Calu3 (cell line): ENCODE results near the gene CDH13. TPM values are rescaled to one million over a fixed set of nuclear protein-coding genes. Genes with fewer than 3 reads are reported as not detected.

Experiments
- BruUV-seq: library from RNA; stranded (reverse); fragments of 400-500 nt; replicated peaks from 2 replicates; lab custom pipeline; 2021; lab: Mats Ljungman, UMichigan
- CTCF ChIA-PET: fragments of 300-600 bp; sonication (Branson Sonifier 250); formaldehyde crosslinking; loops from one replicate; lab custom pipeline; 2022; ENCODE audit warnings: antibody characterized with exemption; lab: Charles Lee
- DNase-seq: peaks from one replicate; pipeline ENCODE4 v3.0.0; 2022
- H3K27ac Mint-ChIP-seq: one replicate; pipeline ENCODE4 v1.8.0; 2022; ENCODE audit warnings: mixed read lengths; ENCODE audit not compliant: unreplicated experiment
- H3K27me3 Mint-ChIP-seq: one replicate; pipeline ENCODE4 v1.8.0; 2022; ENCODE audit warnings: mixed read lengths; ENCODE audit not compliant: unreplicated experiment
- H3K36me3 Mint-ChIP-seq: one replicate; pipeline ENCODE4 v1.8.0; 2022; ENCODE audit warnings: mild to moderate bottlenecking, moderate library complexity, mixed read lengths; ENCODE audit not compliant: insufficient read depth, unreplicated experiment
- H3K4me1 Mint-ChIP-seq: one replicate; pipeline ENCODE4 v1.8.0; 2022; ENCODE audit warnings: mild to moderate bottlenecking, low read depth, mixed read lengths; ENCODE audit not compliant: unreplicated experiment
- H3K4me3 Mint-ChIP-seq: one replicate; pipeline ENCODE4 v1.8.0; 2022; ENCODE audit warnings: mild to moderate bottlenecking, low read depth, moderate library complexity, mixed read lengths; ENCODE audit not compliant: unreplicated experiment
- H3K9me3 Mint-ChIP-seq: one replicate; pipeline ENCODE4 v1.8.0; 2022; ENCODE audit warnings: low read depth, mixed read lengths; ENCODE audit not compliant: unreplicated experiment
- intact Hi-C: fragments of 100-400 bp; cut with micrococcal nuclease; formaldehyde crosslinking; loops from one replicate; pipeline ENCODE4 v1.10.0; 2022; ENCODE audit not compliant: unreplicated experiment
- total RNA-seq: library from RNA; stranded (reverse); gene quantifications from 2 replicates; pipeline ENCODE4 v1.2.3, GENCODE V29; 2022
- TF ChIP-seq, protein P1 (sequence below): fragments of 200-600 bp; IDR thresholded peaks from one replicate; pipeline ENCODE4 v1.8.0; 2022; ENCODE audit warnings: antibody characterized with exemption; ENCODE audit not compliant: unreplicated experiment

The CDH13 gene
- total RNA-seq, 1 experiment from 2014 or later = not detected

DNA sequence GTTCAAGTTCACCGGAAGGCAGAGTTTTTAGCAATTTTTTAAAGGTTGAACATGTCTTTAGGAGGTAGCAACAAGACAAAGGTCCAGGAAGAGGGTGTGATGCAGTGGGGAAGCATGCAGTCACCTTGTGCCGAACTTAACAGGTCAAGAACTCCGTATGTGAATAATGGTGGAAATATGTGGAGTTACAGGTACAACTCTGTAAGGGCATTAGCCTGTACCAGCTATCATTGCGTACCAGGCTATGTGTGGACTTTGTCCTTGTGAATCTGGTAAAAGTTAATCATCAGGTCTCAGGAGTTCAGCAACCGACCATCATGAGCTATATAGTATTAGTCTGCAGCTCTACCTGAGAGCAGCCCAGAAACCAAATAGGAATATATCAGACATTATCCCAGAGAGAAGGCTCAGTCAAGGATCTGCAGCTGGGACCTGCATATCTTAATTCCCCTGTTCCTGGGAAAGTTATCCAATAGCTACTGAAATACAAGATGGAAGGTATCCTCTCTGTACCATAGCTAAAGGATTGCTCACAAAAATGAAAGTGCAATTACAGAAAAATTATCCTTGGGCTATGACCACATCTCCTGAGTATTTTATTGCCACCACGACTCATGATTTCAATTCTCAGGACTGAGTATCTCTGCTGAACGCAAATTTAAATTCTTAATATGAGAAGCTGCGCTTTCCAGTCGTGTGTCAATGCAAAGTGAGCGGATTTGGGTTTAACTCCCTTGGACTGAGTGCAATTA, 469.3 kb downstream of the CDH13 start:
- TF ChIP-seq, protein P1, sequence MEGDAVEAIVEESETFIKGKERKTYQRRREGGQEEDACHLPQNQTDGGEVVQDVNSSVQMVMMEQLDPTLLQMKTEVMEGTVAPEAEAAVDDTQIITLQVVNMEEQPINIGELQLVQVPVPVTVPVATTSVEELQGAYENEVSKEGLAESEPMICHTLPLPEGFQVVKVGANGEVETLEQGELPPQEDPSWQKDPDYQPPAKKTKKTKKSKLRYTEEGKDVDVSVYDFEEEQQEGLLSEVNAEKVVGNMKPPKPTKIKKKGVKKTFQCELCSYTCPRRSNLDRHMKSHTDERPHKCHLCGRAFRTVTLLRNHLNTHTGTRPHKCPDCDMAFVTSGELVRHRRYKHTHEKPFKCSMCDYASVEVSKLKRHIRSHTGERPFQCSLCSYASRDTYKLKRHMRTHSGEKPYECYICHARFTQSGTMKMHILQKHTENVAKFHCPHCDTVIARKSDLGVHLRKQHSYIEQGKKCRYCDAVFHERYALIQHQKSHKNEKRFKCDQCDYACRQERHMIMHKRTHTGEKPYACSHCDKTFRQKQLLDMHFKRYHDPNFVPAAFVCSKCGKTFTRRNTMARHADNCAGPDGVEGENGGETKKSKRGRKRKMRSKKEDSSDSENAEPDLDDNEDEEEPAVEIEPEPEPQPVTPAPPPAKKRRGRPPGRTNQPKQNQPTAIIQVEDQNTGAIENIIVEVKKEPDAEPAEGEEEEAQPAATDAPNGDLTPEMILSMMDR = no peak
- Mint-ChIP-seq H3K4me3 (no peak overlapping the region), H3K9me3 (peaks cover 14% of the 10 kb centered on the region), H3K4me1 (no peaks in the 10 kb centered on the region), H3K27me3 (no peaks in the 10 kb centered on the region), H3K27ac (peak overlapping the region; percentile 54), H3K36me3 (no peaks in the 10 kb centered on the region)
- intact Hi-C loops = no loop called here
- CTCF ChIA-PET = interaction anchor here (0.9 kb wide), 1 partner anchor 130 kb away, joined by 3 read pairs; no protein-coding TSS in a partner anchor
- DNase-seq = peak; percentile 5
- BruUV-seq = no TSS peak

DNA sequence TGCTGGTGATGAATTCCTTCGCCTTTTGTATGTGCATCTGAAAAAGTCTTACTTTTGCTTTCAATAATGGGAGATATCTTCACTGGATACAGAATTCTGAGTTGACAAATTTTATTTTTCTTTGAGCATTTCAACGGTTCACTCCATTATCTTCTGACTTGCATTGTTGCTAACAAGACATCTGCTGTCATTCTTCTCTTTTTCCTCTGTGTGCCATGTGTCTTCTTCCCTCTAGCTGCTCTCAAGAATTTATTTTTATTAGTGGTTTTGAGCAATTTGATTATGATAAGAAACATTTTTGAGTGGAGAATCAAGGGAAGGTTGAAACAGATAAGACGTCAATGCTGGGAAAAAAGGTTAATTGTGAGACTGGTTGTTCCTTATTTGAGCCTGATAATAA, 471.8 kb downstream of the CDH13 start:
- no TSS peak for BruUV-seq
- CTCF ChIA-PET = no interaction called here
- Mint-ChIP-seq H3K27me3 (no peaks in the 10 kb centered on the region), H3K36me3 (no peaks in the 10 kb centered on the region), H3K4me1 (no peaks in the 10 kb centered on the region), H3K4me3 (no peak overlapping the region), H3K9me3 (peaks cover 20% of the 10 kb centered on the region), H3K27ac (no peak overlapping the region)
- DNase-seq = no peak
- intact Hi-C loops = no loop called here
- TF ChIP-seq, protein P1 = no peak

DNA sequence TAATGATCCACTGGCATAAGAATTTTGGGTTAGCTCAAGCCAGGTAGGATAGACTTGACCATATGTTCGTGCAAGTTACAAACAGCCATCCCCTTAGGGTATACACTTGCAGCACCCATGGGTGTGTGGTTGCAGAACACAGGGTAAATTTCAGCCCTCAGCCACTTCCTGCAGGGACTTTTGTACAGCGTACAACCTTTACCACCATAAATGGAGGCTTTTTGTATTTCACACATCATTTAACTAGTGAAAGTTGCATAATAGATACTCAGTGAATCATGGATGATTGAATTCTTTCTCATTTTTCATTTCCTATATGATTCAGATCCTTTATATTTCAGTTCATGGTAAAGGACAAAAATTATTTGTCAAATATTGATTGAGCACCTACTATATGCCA, 473.9 kb downstream of the CDH13 start:
- TF ChIP-seq, protein P1 = no peak
- Mint-ChIP-seq H3K4me3 (no peak overlapping the region), H3K9me3 (peaks cover 17% of the 10 kb centered on the region), H3K27me3 (no peaks in the 10 kb centered on the region), H3K36me3 (no peaks in the 10 kb centered on the region), H3K4me1 (no peaks in the 10 kb centered on the region), H3K27ac (no peak overlapping the region)
- no TSS peak for BruUV-seq
- CTCF ChIA-PET = no interaction called here
- intact Hi-C loops = no loop called here
- no peak for DNase-seq

DNA sequence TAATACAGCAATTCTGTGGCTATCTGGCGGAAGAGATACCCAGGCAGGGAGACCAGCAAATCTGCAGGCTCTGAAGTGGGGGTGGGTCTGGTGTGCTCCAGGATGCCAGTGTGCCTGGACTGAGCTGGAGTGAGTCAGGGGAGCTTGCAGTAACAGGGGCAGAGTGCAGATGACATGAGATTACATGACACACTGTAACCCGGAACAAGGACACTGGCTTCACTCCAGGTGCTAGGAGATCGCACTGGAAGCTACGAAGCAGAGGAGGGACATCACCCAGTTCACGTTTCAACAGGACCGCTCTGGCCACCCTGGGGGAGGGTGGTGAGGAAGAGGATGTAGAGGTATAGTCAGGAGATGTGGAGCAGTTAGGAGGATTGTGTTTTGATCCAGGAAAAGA, 475.6 kb downstream of the CDH13 start:
- H3K27ac Mint-ChIP-seq = no peak overlapping the region
- H3K36me3 Mint-ChIP-seq = no peaks in the 10 kb centered on the region
- no TSS peak for BruUV-seq
- DNase-seq = no peak
- TF ChIP-seq, protein P1 = no peak
- no peaks in the 10 kb centered on the region for H3K27me3 Mint-ChIP-seq
- CTCF ChIA-PET = no interaction called here
- no peaks in the 10 kb centered on the region for H3K4me1 Mint-ChIP-seq
- peaks cover 19% of the 10 kb centered on the region for H3K9me3 Mint-ChIP-seq
- H3K4me3 Mint-ChIP-seq = no peak overlapping the region
- intact Hi-C loops = no loop called here
